Lower leg skin (tissue), 3 donors: ENCODE results near the gene TTC7B.
A peak's percentile ranks its signal among the peaks of the same experiment; 100 is the strongest.

Experiments
- POLR2A ChIP-seq, 2 donors: fragments of 450-650 bp; IDR thresholded peaks; one replicate each; pipeline ENCODE4 v1.6.1; 2016 to 2017; ENCODE audit warnings: antibody characterized with exemption in 2 of 2, mild to moderate bottlenecking in 1 of 2, moderate library complexity in 1 of 2
- TF ChIP-seq, protein P1 (sequence below), 3 donors: fragments of 450-650 bp; IDR thresholded peaks; one replicate each; pipeline ENCODE4 v1.5.1; 2016; ENCODE audit warnings: antibody characterized with exemption in 3 of 3, mild to moderate bottlenecking in 3 of 3, moderate library complexity in 2 of 3

DNA sequence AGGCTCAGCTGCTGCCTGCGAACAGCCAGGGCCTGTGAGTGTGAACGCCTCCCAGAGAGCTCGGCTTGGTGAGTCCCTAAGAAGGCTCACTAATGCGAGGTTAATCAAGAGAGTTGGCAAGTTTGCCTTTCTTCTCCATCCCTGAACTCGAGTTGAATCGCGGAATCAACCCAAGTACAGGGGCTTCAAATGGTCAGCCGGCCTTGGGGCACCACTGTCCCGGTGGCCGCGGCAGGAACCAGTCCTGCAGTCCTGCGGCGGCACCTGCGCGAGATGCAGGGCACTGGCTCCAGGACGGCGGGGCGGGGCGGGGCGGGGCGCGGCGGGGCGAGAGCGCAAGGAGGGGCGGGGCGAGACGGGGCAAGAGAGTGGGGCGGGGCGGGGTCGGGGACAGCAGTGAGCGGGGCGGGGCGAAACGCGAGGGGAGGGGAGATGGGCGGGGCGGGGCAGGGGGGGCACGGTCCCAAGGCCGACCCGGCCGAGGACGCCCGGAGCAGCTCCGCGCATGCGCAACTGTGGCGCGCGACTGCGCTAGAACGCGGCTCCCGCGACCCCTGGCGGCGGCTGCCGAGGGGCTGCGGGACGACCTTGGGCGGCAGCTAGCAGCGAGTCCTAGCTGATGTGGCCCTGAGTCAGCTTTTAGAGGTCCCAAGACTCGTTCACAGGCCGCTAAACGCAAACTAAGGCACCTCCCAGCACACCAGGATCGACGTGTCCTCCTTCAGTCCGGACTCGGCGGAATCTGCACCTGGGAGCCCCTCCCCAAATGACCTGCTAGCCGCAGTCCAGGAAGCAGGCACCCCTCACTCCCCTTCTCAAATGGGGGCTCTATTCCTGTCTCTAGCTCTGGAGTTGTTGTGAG lies 58.0 kb downstream of the TTC7B start:
- no peak for TF ChIP-seq POLR2A (IDR thresholded peaks at IDR 0.05)
- TF ChIP-seq, protein P1, sequence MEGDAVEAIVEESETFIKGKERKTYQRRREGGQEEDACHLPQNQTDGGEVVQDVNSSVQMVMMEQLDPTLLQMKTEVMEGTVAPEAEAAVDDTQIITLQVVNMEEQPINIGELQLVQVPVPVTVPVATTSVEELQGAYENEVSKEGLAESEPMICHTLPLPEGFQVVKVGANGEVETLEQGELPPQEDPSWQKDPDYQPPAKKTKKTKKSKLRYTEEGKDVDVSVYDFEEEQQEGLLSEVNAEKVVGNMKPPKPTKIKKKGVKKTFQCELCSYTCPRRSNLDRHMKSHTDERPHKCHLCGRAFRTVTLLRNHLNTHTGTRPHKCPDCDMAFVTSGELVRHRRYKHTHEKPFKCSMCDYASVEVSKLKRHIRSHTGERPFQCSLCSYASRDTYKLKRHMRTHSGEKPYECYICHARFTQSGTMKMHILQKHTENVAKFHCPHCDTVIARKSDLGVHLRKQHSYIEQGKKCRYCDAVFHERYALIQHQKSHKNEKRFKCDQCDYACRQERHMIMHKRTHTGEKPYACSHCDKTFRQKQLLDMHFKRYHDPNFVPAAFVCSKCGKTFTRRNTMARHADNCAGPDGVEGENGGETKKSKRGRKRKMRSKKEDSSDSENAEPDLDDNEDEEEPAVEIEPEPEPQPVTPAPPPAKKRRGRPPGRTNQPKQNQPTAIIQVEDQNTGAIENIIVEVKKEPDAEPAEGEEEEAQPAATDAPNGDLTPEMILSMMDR (IDR thresholded peaks at IDR 0.05): peak in 1 of 3 donors; percentile 65
